Osteoblast (primary cell): Measurements from ENCODE around the gene UTF1. TPM values are rescaled to one million over a fixed set of nuclear protein-coding genes. Genes with fewer than 3 reads are reported as not detected.

Experiments
- DNase-seq: peaks from one replicate; pipeline ENCODE4 v3.0.0; 2011; ENCODE audit warnings: low spot score, mixed read lengths; ENCODE audit not compliant: insufficient read length; ENCODE audit errors: missing footprints
- H2AFZ ChIP-seq: 2 replicates; pipeline ENCODE4 v1.6.0; 2011; ENCODE audit warnings: mild to moderate bottlenecking, low read length
- H3K27ac ChIP-seq: 2 replicates; pipeline ENCODE4 v1.5.1; 2011; ENCODE audit warnings: mild to moderate bottlenecking, low read depth, low read length, moderate library complexity
- H3K27me3 ChIP-seq: 2 replicates; pipeline ENCODE4 v1.6.0; 2012; ENCODE audit warnings: mild to moderate bottlenecking, control low read depth, inconsistent platforms, low read length, moderate library complexity; ENCODE audit not compliant: insufficient read depth
- H3K36me3 ChIP-seq: 2 replicates; pipeline ENCODE4 v1.5.1; 2011; ENCODE audit warnings: mild to moderate bottlenecking, low read length, control low read depth, moderate library complexity; ENCODE audit not compliant: insufficient read depth
- H3K4me1 ChIP-seq: 2 replicates; pipeline ENCODE4 v1.5.1; 2011; ENCODE audit warnings: mild to moderate bottlenecking, low read length, control low read depth, moderate library complexity; ENCODE audit not compliant: insufficient read depth
- H3K4me2 ChIP-seq: 2 replicates; pipeline ENCODE4 v1.6.0; 2011; ENCODE audit warnings: mild to moderate bottlenecking, low read length; ENCODE audit not compliant: insufficient read depth
- H3K4me3 ChIP-seq: fragments of 200-600 bp; sonication (generic); 3 replicates; pipeline ENCODE4 v1.5.1; 2012; ENCODE audit warnings: mild to moderate bottlenecking, low read length, inconsistent platforms; ENCODE audit not compliant: insufficient read depth
- H3K79me2 ChIP-seq: 2 replicates; pipeline ENCODE4 v1.6.0; 2012; ENCODE audit warnings: mild to moderate bottlenecking, low read length, control low read depth, inconsistent platforms; ENCODE audit not compliant: insufficient read depth
- H3K9me3 ChIP-seq: 2 replicates; pipeline ENCODE4 v1.5.1; 2011; ENCODE audit warnings: low read depth, low read length, control low read depth
- H4K20me1 ChIP-seq: 2 replicates; pipeline ENCODE4 v1.6.0; 2012; ENCODE audit warnings: mild to moderate bottlenecking, low read length, control low read depth; ENCODE audit not compliant: insufficient read depth
- total RNA-seq: library from RNA; depleted of rRNA; stranded (reverse); fragments of >200 nt; gene quantifications from 2 replicates; pipeline ENCODE4 v1.2.3, GENCODE V29; 2012
- TF ChIP-seq, protein P1 (sequence below): IDR thresholded peaks from 2 replicates; pipeline ENCODE4 v1.5.1; 2011; ENCODE audit warnings: mild to moderate bottlenecking, low read depth, low read length, moderate library complexity; ENCODE audit errors: extremely low read depth

UTF1 gene
- total RNA-seq, 1 donor: not detected

DNA sequence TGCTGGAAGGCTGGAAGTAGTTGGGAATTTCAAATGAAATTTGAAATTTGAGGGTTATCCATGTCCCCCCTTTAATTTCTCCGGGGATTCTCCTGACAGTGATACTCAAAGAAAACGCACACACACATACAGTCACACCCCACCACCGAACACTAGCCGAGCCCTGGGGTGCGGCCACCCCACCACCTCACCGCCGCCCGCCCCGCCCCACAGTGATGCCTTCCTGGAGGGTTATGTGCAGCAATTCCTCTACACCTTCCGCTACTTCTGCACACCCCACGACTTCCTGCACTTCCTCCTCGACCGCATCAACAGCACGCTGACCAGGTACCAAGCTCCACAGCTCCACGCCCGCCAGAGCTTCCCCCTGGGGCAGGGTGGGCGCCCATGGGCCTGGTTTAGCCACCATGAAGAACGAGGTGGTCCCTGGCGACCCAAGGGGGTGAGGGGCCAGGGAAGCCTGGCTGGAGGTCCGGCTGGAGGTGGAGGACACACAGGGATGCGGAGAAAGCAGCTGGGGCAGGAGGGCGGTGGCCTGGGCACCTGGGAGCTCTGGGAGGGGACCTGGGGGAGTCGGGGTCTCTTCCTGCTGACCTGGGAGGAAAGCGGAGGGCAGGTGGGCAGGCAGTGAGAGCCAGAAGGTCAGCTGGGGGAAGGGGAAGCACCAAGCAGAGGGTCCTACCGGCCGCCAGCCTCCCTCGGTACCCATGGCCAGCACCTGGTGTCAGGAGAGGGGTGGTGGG lies 19.4 kb upstream of the UTF1 start:
- Histone ChIP-seq H4K20me1 (no peaks in the 10 kb centered on the region), H3K4me1 (no peaks in the 10 kb centered on the region), H3K79me2 (no peaks in the 10 kb centered on the region), H3K27ac (no peak overlapping the region), H2AFZ (no peak overlapping the region), H3K4me3 (no peak overlapping the region), H3K9me3 (no peaks in the 10 kb centered on the region), H3K27me3 (no peaks in the 10 kb centered on the region), H3K36me3 (no peaks in the 10 kb centered on the region), H3K4me2 (no peak overlapping the region)
- TF ChIP-seq, protein P1, sequence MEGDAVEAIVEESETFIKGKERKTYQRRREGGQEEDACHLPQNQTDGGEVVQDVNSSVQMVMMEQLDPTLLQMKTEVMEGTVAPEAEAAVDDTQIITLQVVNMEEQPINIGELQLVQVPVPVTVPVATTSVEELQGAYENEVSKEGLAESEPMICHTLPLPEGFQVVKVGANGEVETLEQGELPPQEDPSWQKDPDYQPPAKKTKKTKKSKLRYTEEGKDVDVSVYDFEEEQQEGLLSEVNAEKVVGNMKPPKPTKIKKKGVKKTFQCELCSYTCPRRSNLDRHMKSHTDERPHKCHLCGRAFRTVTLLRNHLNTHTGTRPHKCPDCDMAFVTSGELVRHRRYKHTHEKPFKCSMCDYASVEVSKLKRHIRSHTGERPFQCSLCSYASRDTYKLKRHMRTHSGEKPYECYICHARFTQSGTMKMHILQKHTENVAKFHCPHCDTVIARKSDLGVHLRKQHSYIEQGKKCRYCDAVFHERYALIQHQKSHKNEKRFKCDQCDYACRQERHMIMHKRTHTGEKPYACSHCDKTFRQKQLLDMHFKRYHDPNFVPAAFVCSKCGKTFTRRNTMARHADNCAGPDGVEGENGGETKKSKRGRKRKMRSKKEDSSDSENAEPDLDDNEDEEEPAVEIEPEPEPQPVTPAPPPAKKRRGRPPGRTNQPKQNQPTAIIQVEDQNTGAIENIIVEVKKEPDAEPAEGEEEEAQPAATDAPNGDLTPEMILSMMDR: no peak
- no peak for DNase-seq

GRCh38 chr10:133211141-133211830 lies 18.7 kb upstream of the UTF1 start:
- Histone ChIP-seq H3K27ac (no peak overlapping the region), H3K36me3 (no peaks in the 10 kb centered on the region), H3K79me2 (no peaks in the 10 kb centered on the region), H3K9me3 (no peaks in the 10 kb centered on the region), H2AFZ (no peak overlapping the region), H4K20me1 (no peaks in the 10 kb centered on the region), H3K4me1 (no peaks in the 10 kb centered on the region), H3K4me2 (no peak overlapping the region), H3K4me3 (no peak overlapping the region), H3K27me3 (no peaks in the 10 kb centered on the region)
- no peak for DNase-seq
- TF ChIP-seq, protein P1: no peak

DNA sequence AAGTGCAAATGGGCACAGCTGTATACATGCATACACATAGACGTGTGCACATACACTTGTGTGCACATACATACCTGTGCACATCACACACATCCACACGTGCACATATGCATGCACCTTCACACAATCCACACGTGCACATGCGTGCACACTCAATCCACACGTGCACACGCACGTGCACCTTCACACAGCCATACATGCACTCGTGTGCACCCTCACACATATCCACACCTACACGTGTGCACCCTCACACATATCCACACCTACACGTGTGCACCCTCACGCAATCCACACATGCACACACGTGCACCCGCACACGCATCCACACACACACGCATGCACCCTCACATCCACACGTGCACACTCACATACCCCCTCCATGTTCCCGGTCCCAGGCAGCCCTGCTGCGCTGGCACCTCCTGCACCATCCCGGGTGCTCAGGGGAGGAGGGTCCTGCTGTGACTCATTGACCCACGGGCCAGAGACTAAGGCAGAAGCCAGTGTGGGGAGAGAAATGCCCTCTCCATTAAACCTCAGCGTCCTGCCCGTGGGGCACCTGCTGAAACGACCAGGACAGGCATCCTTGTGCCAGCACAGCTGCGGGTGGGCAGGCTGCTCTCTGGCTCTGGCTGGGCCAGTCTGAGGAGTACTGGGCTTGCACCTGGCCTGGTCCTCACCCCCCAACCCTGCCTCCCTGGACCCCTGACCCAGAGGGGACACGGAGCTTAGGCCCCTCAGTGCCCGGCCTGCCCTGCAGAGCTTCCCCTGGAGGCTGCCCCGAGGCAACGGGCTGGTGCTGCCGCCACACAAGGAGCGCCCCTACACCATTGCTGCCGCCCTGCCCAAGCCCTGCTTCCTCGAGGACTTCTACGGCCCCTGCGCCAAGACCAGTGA lies 17.8 kb upstream of the UTF1 start:
- Histone ChIP-seq H3K4me1 (no peaks in the 10 kb centered on the region), H3K79me2 (no peaks in the 10 kb centered on the region), H3K27ac (no peak overlapping the region), H3K4me3 (no peak overlapping the region), H3K4me2 (no peak overlapping the region), H4K20me1 (no peaks in the 10 kb centered on the region), H2AFZ (no peak overlapping the region), H3K36me3 (no peaks in the 10 kb centered on the region), H3K9me3 (no peaks in the 10 kb centered on the region), H3K27me3 (no peaks in the 10 kb centered on the region)
- DNase-seq: no peak
- TF ChIP-seq, protein P1: no peak
